Keratinocyte (primary cell): ENCODE results near the gene TMEM119. TPM values are rescaled to one million over a fixed set of nuclear protein-coding genes. Genes with fewer than 3 reads are reported as not detected.

Experiments
- DNase-seq: peaks from one replicate; pipeline ENCODE4 v3.0.0-alpha.2; 2011; ENCODE audit warnings: low read depth, missing footprints, low spot score
- FAIRE-seq: peaks from 2 replicates; lab custom pipeline; 2011; peaks lifted over from hg19 to GRCh38; lab: Jason Lieb, UNC
- H2AFZ ChIP-seq: 2 replicates; pipeline ENCODE4 v1.6.0; 2012; ENCODE audit warnings: low read length, control low read depth, inconsistent platforms; ENCODE audit not compliant: control insufficient read depth
- H3K27ac ChIP-seq: 2 replicates; pipeline ENCODE4 v1.5.1; 2011; ENCODE audit warnings: low read length; ENCODE audit not compliant: control insufficient read depth, insufficient read depth
- H3K27me3 ChIP-seq: 3 replicates; pipeline ENCODE4 v1.6.0; 2011; ENCODE audit warnings: low read length; ENCODE audit not compliant: control insufficient read depth, insufficient read depth; ENCODE audit errors: extremely low read depth
- H3K36me3 ChIP-seq, 2 experiments: 2 replicates in 1 of 2; 3 replicates in 1 of 2; pipeline ENCODE4 v1.5.1; 2011; ENCODE audit warnings: low read length in 2 of 2, mild to moderate bottlenecking in 1 of 2; ENCODE audit not compliant: control insufficient read depth in 2 of 2, insufficient read depth in 2 of 2; ENCODE audit errors: extremely low read depth in 1 of 2
- H3K4me1 ChIP-seq: 3 replicates; pipeline ENCODE4 v1.5.1; 2011; ENCODE audit warnings: low read length; ENCODE audit not compliant: control insufficient read depth, insufficient read depth; ENCODE audit errors: extremely low read depth
- H3K4me2 ChIP-seq: 3 replicates; pipeline ENCODE4 v1.6.0; 2011; ENCODE audit warnings: low read depth, low read length; ENCODE audit not compliant: control insufficient read depth, insufficient read depth; ENCODE audit errors: extremely low read depth
- H3K4me3 ChIP-seq, 3 experiments: fragments of 200-600 bp in 1 of 3; sonication (generic) in 1 of 3; 2 replicates in 2 of 3; 3 replicates in 1 of 3; pipeline ENCODE4 v1.5.1; 2011 to 2016; ENCODE audit warnings: low read length in 3 of 3, mild to moderate bottlenecking in 3 of 3, control low read depth in 2 of 3, inconsistent platforms in 1 of 3, low read depth in 1 of 3, mixed read lengths in 1 of 3, mixed run types in 1 of 3, moderate library complexity in 1 of 3; ENCODE audit not compliant: control insufficient read depth in 2 of 3, insufficient read depth in 2 of 3; ENCODE audit errors: extremely low read depth in 1 of 3
- H3K79me2 ChIP-seq: 2 replicates; pipeline ENCODE4 v1.6.0; 2012; ENCODE audit warnings: low read length; ENCODE audit not compliant: control insufficient read depth, insufficient read depth
- H3K9ac ChIP-seq: 3 replicates; pipeline ENCODE4 v1.6.0; 2011; ENCODE audit warnings: low read length; ENCODE audit not compliant: control insufficient read depth, insufficient read depth; ENCODE audit errors: extremely low read depth
- H3K9me1 ChIP-seq: 3 replicates; pipeline ENCODE4 v1.6.0; 2011; ENCODE audit warnings: low read length; ENCODE audit not compliant: control insufficient read depth, insufficient read depth; ENCODE audit errors: extremely low read depth
- H3K9me3 ChIP-seq: 2 replicates; pipeline ENCODE4 v1.5.1; 2012; ENCODE audit warnings: low read depth, low read length; ENCODE audit not compliant: control insufficient read depth
- H4K20me1 ChIP-seq: 3 replicates; pipeline ENCODE4 v1.6.0; 2011; ENCODE audit warnings: low read length; ENCODE audit not compliant: control insufficient read depth, insufficient read depth; ENCODE audit errors: extremely low read depth
- CTCF ChIP-seq, 3 experiments: IDR thresholded peaks in 1 of 3; conservative IDR thresholded peaks in 1 of 3; optimal IDR thresholded peaks in 1 of 3; 2 replicates in 2 of 3; 3 replicates in 1 of 3; pipeline versions ENCODE3 to v1.5.1; 2011; ENCODE audit warnings: low read length in 3 of 3, mild to moderate bottlenecking in 3 of 3, moderate library complexity in 2 of 3, control low read depth in 1 of 3, inconsistent platforms in 1 of 3; ENCODE audit not compliant: insufficient read depth in 2 of 3; ENCODE audit errors: extremely low read depth in 1 of 3
- EZH2 ChIP-seq: IDR thresholded peaks from one replicate; pipeline ENCODE4 v1.6.1; 2012; ENCODE audit warnings: inconsistent platforms, mild to moderate bottlenecking, low read length, moderate library complexity
- dilution Hi-C: fragments of 300-500 bp; cut with MboI; formaldehyde crosslinking; loops from one replicate; pipeline ENCODE4 v1.7.0; 2020; ENCODE audit warnings: low sequenced_read_pairs; ENCODE audit not compliant: extremely low pct_ligation_motif_present
- polyA plus RNA-seq, 5 experiments: library from polyadenylated mRNA; depleted of rRNA in 3 of 5; stranded (reverse) in 3 of 5; stranded (forward) in 1 of 5; unstranded in 1 of 5; fragments of >200 nt; gene quantifications; 1 replicate in 1 of 5; 2 replicates in 3 of 5; 3 replicates in 1 of 5; pipeline versions ENCODE4 v1.2.1 to v1.2.3, GENCODE V29; 2011 to 2012; ENCODE audit warnings: missing spikeins in 2 of 5, low read depth in 1 of 5, low replicate concordance in 1 of 5

Gene TMEM119
- polyA plus RNA-seq, 1 donor (not counting 4 experiments of a cell fraction or from before 2014, with no cell fraction given), result not detected

- Histone ChIP-seq H3K4me3 (no peak overlapping the region), H3K9me3 (no peaks in the 10 kb centered on the region), H3K4me2 (no peak overlapping the region), H3K4me1 (peaks cover 6% of the 10 kb centered on the region), H2AFZ (no peak overlapping the region), H3K9ac (no peak overlapping the region), H4K20me1 (no peaks in the 10 kb centered on the region), H3K79me2 (no peaks in the 10 kb centered on the region), H3K36me3 (no peaks in the 10 kb centered on the region), H3K9me1 (no peaks in the 10 kb centered on the region), H3K27me3 (no peaks in the 10 kb centered on the region), H3K27ac (no peak overlapping the region)
- no peak for FAIRE-seq
- dilution Hi-C loops, result no loop called here
- no peak for DNase-seq
- TF ChIP-seq EZH2 (no peak), CTCF (optimal IDR thresholded peaks at IDR 0.05 in 1 of 3, IDR thresholded peaks at IDR 0.05 in 1 of 3, conservative IDR thresholded peaks at IDR 0.05 in 1 of 3; ENCODE audit: extremely low read depth in 1 of 3, insufficient read depth in 2 of 3, low read length in 3 of 3) (no peak)
Observed at GRCh38 chr12:108610336-108610815, 12.5 kb upstream of the TMEM119 start.

GRCh38 chr12:108609537-108610335 is 11.9 kb upstream of the TMEM119 start:
- Histone ChIP-seq H3K9me1 (no peaks in the 10 kb centered on the region), H4K20me1 (no peaks in the 10 kb centered on the region), H3K79me2 (no peaks in the 10 kb centered on the region), H3K9ac (no peak overlapping the region), H3K9me3 (no peaks in the 10 kb centered on the region), H3K4me1 (peaks cover 6% of the 10 kb centered on the region), H3K4me2 (no peak overlapping the region), H3K4me3 (no peak overlapping the region), H3K27me3 (peaks cover 4% of the 10 kb centered on the region), H3K36me3 (no peaks in the 10 kb centered on the region), H3K27ac (no peak overlapping the region), H2AFZ (no peak overlapping the region)
- dilution Hi-C loops, result no loop called here
- DNase-seq (no peak), FAIRE-seq (no peak)
- no peak for TF ChIP-seq CTCF (optimal IDR thresholded peaks at IDR 0.05 in 1 of 3, IDR thresholded peaks at IDR 0.05 in 1 of 3, conservative IDR thresholded peaks at IDR 0.05 in 1 of 3; ENCODE audit: extremely low read depth in 1 of 3, insufficient read depth in 2 of 3, low read length in 3 of 3)
- TF ChIP-seq EZH2, result no peak
